ENCODE data around the gene C2CD2. TPM values are rescaled to one million over a fixed set of nuclear protein-coding genes. Genes with fewer than 3 reads are reported as not detected.

Gene C2CD2
- total RNA-seq, 2 experiments from 2014 or later: 6.2 to 7.1 TPM

DNA sequence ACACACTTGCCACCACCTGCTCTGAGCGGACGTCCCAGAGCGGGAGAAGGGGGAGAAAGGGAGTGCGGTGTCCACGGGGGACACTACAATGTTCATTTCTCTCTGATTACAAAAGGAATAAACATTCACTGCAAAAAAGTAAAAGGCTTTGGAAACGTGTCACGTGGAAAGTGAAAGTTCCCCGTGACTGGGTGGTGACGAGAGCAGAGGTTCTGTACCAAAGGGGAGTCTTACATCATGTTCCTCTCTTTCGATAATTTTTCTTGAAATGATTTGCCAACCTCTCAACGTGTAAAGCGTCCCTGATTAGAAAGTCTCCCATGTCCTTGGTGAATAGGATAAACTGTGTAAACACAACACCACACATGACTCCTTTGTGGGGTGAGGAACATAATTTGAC is 52.7 kb downstream of the C2CD2 start:
- Mint-ChIP-seq H3K4me3 (no peak overlapping the region), H3K9me3 (no peaks in the 10 kb centered on the region), H3K27me3 (no peaks in the 10 kb centered on the region), H3K4me1 (ENCODE audit: low read depth) (peaks cover 25% of the 10 kb centered on the region), H3K27ac (peak overlapping the region; percentile 43), H3K36me3 (ENCODE audit: low read depth) (peaks cover 11% of the 10 kb centered on the region)
- peak; percentile 28 for ATAC-seq
- ChIA-PET CTCF (interaction anchor here (1.0 kb wide), 1 partner anchor 10 kb away, joined by 8 read pairs; no protein-coding TSS in a partner anchor), POLR2A (no interaction called here)
- peak; percentile 58 for DNase-seq
- intact Hi-C loops (cut with micrococcal nuclease): no loop called here
- TF ChIP-seq, protein P1, sequence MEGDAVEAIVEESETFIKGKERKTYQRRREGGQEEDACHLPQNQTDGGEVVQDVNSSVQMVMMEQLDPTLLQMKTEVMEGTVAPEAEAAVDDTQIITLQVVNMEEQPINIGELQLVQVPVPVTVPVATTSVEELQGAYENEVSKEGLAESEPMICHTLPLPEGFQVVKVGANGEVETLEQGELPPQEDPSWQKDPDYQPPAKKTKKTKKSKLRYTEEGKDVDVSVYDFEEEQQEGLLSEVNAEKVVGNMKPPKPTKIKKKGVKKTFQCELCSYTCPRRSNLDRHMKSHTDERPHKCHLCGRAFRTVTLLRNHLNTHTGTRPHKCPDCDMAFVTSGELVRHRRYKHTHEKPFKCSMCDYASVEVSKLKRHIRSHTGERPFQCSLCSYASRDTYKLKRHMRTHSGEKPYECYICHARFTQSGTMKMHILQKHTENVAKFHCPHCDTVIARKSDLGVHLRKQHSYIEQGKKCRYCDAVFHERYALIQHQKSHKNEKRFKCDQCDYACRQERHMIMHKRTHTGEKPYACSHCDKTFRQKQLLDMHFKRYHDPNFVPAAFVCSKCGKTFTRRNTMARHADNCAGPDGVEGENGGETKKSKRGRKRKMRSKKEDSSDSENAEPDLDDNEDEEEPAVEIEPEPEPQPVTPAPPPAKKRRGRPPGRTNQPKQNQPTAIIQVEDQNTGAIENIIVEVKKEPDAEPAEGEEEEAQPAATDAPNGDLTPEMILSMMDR (IDR thresholded peaks at IDR 0.05): no peak

DNA sequence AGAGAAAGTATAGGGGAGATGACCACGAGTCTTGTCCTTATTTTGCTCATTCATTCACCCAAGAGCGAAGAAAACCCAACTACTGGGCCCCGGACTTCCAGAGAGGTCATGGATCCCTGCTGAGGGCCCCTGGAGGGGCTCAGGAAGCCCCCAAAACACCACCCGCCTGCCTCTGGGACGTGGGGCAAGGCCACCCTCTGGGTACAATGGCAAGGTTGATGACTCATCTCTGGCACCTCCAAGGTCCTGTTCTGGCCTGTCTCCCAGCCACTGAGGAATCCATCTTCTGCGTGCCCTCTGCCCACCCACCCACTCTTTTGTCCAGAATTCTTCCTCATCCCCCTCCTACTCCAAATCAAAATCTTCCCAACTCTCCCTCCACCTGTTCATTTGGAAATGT is 53.4 kb downstream of the C2CD2 start:
- TF ChIP-seq, protein P1 (IDR thresholded peaks at IDR 0.05): no peak
- intact Hi-C loops (cut with micrococcal nuclease): no loop called here
- Mint-ChIP-seq H3K36me3 (ENCODE audit: low read depth) (peaks cover 11% of the 10 kb centered on the region), H3K27ac (peak overlapping the region; percentile 71), H3K4me1 (ENCODE audit: low read depth) (peaks cover 31% of the 10 kb centered on the region), H3K27me3 (no peaks in the 10 kb centered on the region), H3K4me3 (no peak overlapping the region), H3K9me3 (no peaks in the 10 kb centered on the region)
- POLR2A ChIA-PET: no interaction called here
- no peak for ATAC-seq
- DNase-seq: no peak
- CTCF ChIA-PET: interaction anchor here (1.0 kb wide), 1 partner anchor 207 kb away, joined by 3 read pairs; no protein-coding TSS in a partner anchor

DNA sequence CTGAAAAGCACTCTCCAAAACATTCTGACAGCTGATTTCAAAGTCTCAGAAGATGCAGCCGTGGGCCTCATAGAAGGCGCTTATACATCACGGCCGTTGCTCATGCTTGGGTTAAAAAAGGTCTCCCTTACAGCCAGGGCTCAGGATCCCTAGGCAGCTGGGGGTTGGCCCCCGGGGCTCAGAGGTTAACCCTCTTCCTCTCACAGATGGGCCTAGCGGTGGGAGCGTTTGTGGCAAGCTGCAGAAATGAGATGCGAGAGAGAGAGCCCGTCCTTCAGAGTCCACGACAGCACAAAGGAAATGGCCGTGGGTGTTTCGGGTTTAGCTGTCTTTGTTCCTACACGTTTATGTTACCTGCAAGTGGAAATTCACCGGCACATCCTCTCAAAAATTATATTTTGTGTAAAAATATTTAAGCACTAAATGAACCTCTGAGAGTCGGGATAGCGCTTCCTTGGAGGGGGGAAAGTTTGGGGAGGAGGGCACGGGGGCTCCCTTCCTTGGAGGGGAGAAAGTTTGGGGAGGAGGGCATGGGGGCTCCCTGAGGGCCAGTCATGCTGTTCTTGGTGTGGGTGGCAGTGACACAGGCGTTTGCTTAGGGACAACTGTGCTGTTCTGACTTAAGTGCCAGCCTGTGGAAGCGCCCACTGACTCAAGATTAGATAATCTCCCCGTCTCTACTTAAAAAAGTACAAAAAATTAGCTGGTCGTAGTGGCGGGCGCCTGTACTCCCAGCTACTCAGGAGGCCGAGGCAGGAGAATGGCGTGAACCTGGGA is 54.2 kb downstream of the C2CD2 start:
- Mint-ChIP-seq H3K36me3 (ENCODE audit: low read depth) (peaks cover 11% of the 10 kb centered on the region), H3K4me1 (ENCODE audit: low read depth) (peaks cover 34% of the 10 kb centered on the region), H3K27me3 (no peaks in the 10 kb centered on the region), H3K9me3 (no peaks in the 10 kb centered on the region), H3K27ac (peak overlapping the region; percentile 79), H3K4me3 (no peak overlapping the region)
- POLR2A ChIA-PET: interaction anchor here (1.5 kb wide), 1 partner anchor 22 kb away, joined by 5 read pairs; no protein-coding TSS in a partner anchor
- intact Hi-C loops (cut with micrococcal nuclease): no loop called here
- TF ChIP-seq, protein P1 (IDR thresholded peaks at IDR 0.05): no peak
- DNase-seq: peak; percentile 70
- ATAC-seq: peak; percentile 72
- CTCF ChIA-PET: interaction anchor here (0.9 to 1.7 kb wide), 3 partner anchors 24 to 208 kb away, joined by 3 read pairs; no protein-coding TSS in a partner anchor

DNA sequence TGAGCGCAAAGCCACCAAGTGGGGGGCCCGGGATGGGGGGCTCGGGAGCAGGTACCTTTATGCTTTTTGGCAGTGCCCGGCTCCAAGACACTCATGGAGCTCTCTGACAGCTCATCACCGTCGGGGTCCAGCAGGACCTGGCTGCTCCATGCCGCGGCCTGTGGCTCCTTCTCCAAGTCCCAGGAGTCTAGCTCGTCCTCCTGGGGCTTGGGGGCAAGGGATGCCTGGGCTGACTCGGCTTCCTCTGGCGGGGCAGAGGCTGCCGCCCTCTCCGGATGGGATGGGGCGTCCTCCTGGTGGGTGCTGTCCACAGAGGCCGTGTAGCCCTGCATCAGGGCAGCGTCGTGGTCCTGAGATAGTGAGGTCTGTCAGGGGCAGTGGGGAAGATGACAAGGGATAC is 54.8 kb downstream of the C2CD2 start:
- TF ChIP-seq, protein P1 (IDR thresholded peaks at IDR 0.05): no peak
- no peaks in the 10 kb centered on the region for H3K27me3 Mint-ChIP-seq
- ChIA-PET POLR2A (interaction anchor here (1.5 kb wide), 1 partner anchor 21 kb away, joined by 5 read pairs; no protein-coding TSS in a partner anchor), CTCF (interaction anchor here (0.9 to 1.7 kb wide), 2 partner anchors 24 to 29 kb away, joined by 3 read pairs; no protein-coding TSS in a partner anchor)
- H3K4me1 Mint-ChIP-seq (ENCODE audit: low read depth): peaks cover 34% of the 10 kb centered on the region
- ATAC-seq: no peak
- no peak overlapping the region for H3K4me3 Mint-ChIP-seq
- intact Hi-C loops (cut with micrococcal nuclease): no loop called here
- H3K27ac Mint-ChIP-seq: peak overlapping the region; percentile 79
- peaks cover 11% of the 10 kb centered on the region for H3K36me3 Mint-ChIP-seq (ENCODE audit: low read depth)
- DNase-seq: no peak
- H3K9me3 Mint-ChIP-seq: no peaks in the 10 kb centered on the region

DNA sequence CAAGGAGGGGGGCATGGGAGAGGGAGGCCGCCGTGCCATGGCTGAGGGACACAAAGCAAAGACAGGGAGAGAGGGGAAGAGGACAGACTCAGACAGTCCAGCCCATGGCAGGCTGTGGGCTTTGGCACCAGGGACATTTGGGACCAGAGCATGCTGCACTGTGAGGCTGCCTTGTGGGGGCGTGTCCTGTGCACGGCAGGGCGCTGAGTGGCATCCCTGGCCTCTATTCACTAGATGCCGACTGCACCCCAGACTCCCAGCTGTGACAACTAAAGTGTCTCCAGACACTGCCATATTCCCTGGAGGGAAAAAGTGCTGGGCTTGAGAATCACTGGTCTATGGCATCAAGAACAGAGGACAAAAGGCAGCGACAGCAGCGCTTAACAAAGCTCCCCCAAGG is 56.1 kb downstream of the C2CD2 start:
- H3K4me3 Mint-ChIP-seq: no peak overlapping the region
- intact Hi-C loops (cut with micrococcal nuclease): no loop called here
- no peaks in the 10 kb centered on the region for H3K27me3 Mint-ChIP-seq
- ATAC-seq: no peak
- H3K36me3 Mint-ChIP-seq (ENCODE audit: low read depth): peaks cover 11% of the 10 kb centered on the region
- no peak overlapping the region for H3K27ac Mint-ChIP-seq
- peaks cover 34% of the 10 kb centered on the region for H3K4me1 Mint-ChIP-seq (ENCODE audit: low read depth)
- TF ChIP-seq, protein P1 (IDR thresholded peaks at IDR 0.05): no peak
- no peak for DNase-seq
- ChIA-PET POLR2A (interaction anchor here (0.8 to 1.5 kb wide), 2 partner anchors 20 to 160 kb away, joined by 4 to 5 read pairs; no protein-coding TSS in a partner anchor), CTCF (no interaction called here)
- no peaks in the 10 kb centered on the region for H3K9me3 Mint-ChIP-seq
